GM23338 (cell line): ENCODE measurements around the gene MYO9B. TPM values are rescaled to one million over a fixed set of nuclear protein-coding genes. Genes with fewer than 3 reads are reported as not detected.

Source experiments
- ATAC-seq: fragments of 200-7000 bp; cut with Tn5 transposase; 3 replicates; pipeline ENCODE4 v1.9.1; 2020
- DNase-seq: peaks from one replicate; pipeline ENCODE4 v3.0.0-alpha.2; 2015; ENCODE audit warnings: low spot score
- H2AFZ ChIP-seq: fragments of 200-600 bp; sonication (generic); 2 replicates; pipeline ENCODE4 v1.8.0; 2016; ENCODE audit warnings: antibody characterized with exemption, mild to moderate bottlenecking, moderate library complexity
- H3F3A ChIP-seq: fragments of 200-600 bp; sonication (generic); replicated peaks from 2 replicates; pipeline ENCODE4 v1.8.0; 2017; ENCODE audit warnings: antibody characterized with exemption, mixed run types, low read depth
- H3K27ac ChIP-seq: fragments of 200-600 bp; sonication (generic); 2 replicates; pipeline ENCODE4 v1.6.1; 2016; ENCODE audit warnings: low read depth
- H3K27me3 ChIP-seq: fragments of 200-600 bp; sonication (generic); 2 replicates; pipeline ENCODE4 v1.8.0; 2016; ENCODE audit warnings: mild to moderate bottlenecking, mixed run types, moderate library complexity; ENCODE audit not compliant: insufficient read depth
- H3K36me3 ChIP-seq: fragments of 200-600 bp; sonication (generic); 2 replicates; pipeline ENCODE4 v1.8.0; 2016; ENCODE audit warnings: mild to moderate bottlenecking; ENCODE audit not compliant: insufficient read depth
- H3K4me1 ChIP-seq: fragments of 200-600 bp; sonication (generic); 2 replicates; pipeline ENCODE4 v1.8.0; 2016; ENCODE audit warnings: mild to moderate bottlenecking, moderate library complexity; ENCODE audit not compliant: insufficient read depth
- H3K4me2 ChIP-seq: fragments of 200-600 bp; sonication (generic); 2 replicates; pipeline ENCODE4 v1.7.1; 2017; ENCODE audit warnings: mixed run types
- H3K4me3 ChIP-seq: fragments of 200-600 bp; sonication (generic); 2 replicates; pipeline ENCODE4 v1.6.1; 2016; ENCODE audit warnings: mixed run types
- H3K79me2 ChIP-seq: fragments of 200-600 bp; sonication (generic); replicated peaks from 2 replicates; pipeline ENCODE4 v1.8.0; 2017; ENCODE audit warnings: mild to moderate bottlenecking; ENCODE audit not compliant: insufficient read depth
- H3K9me2 ChIP-seq: fragments of 200-600 bp; sonication (generic); 2 replicates; pipeline ENCODE4 v1.8.0; 2017; ENCODE audit not compliant: insufficient read depth
- H4K20me1 ChIP-seq: fragments of 200-600 bp; sonication (generic); replicated peaks from 2 replicates; pipeline ENCODE4 v1.8.0; 2017; ENCODE audit warnings: mild to moderate bottlenecking; ENCODE audit not compliant: insufficient read depth
- H3K27ac Mint-ChIP-seq: 2 replicates; pipeline ENCODE4 v1.8.0; 2020; ENCODE audit warnings: inconsistent platforms, mild to moderate bottlenecking, moderate library complexity, mixed read lengths
- H3K27me3 Mint-ChIP-seq: 3 replicates; pipeline ENCODE4 v1.8.0; 2022; ENCODE audit warnings: low read depth, mild to moderate bottlenecking, moderate library complexity, mixed read lengths, inconsistent platforms; ENCODE audit not compliant: insufficient read depth, poor library complexity
- H3K36me3 Mint-ChIP-seq: 3 replicates; pipeline ENCODE4 v1.8.0; 2021; ENCODE audit warnings: low read depth, mild to moderate bottlenecking, inconsistent platforms, moderate library complexity, mixed read lengths
- H3K4me1 Mint-ChIP-seq: 3 replicates; pipeline ENCODE4 v1.8.0; 2020; ENCODE audit warnings: mild to moderate bottlenecking, inconsistent platforms, mixed read lengths
- H3K4me3 Mint-ChIP-seq: 3 replicates; pipeline ENCODE4 v1.8.0; 2021; ENCODE audit warnings: moderate library complexity, mild to moderate bottlenecking, inconsistent platforms, mixed read lengths
- H3K9me3 Mint-ChIP-seq: 3 replicates; pipeline ENCODE4 v1.8.0; 2020; ENCODE audit warnings: moderate library complexity, mild to moderate bottlenecking, inconsistent platforms, mixed read lengths
- EZH2 ChIP-seq: fragments of 200-600 bp; sonication (generic); IDR thresholded peaks from one replicate; pipeline ENCODE4 v1.8.0; 2017; ENCODE audit warnings: antibody characterized with exemption, mild to moderate bottlenecking, low read depth; ENCODE audit not compliant: unreplicated experiment
- EZH2phosphoT487 ChIP-seq: fragments of 200-600 bp; sonication (generic); IDR thresholded peaks from one replicate; pipeline ENCODE4 v1.8.1; 2018; ENCODE audit warnings: antibody characterized with exemption; ENCODE audit not compliant: unreplicated experiment
- JUNB ChIP-seq: IDR thresholded peaks from one replicate; pipeline ENCODE4 v1.6.1; 2016; ENCODE audit warnings: antibody characterized with exemption; ENCODE audit not compliant: unreplicated experiment
- NANOG ChIP-seq: IDR thresholded peaks from 2 replicates; pipeline ENCODE4 v1.6.1; 2016; ENCODE audit warnings: antibody characterized with exemption, borderline replicate concordance
- STAT1 ChIP-seq: IDR thresholded peaks from one replicate; pipeline ENCODE4 v1.6.1; 2016; ENCODE audit warnings: antibody characterized with exemption; ENCODE audit not compliant: unreplicated experiment
- ZNF114 ChIP-seq: fragments of 250-450 bp; sonication (Bioruptor Pico); IDR thresholded peaks from 2 replicates; pipeline ENCODE4 v1.5.0; 2020; ENCODE audit warnings: mild to moderate bottlenecking, moderate library complexity
- ZNF331 ChIP-seq: fragments of 250-450 bp; sonication (Bioruptor Pico); IDR thresholded peaks from 2 replicates; pipeline ENCODE4 v1.5.0; 2020; ENCODE audit warnings: low read depth, mild to moderate bottlenecking, moderate library complexity
- polyA plus RNA-seq: library from polyadenylated mRNA; unstranded; fragments of >200 nt; fragmentation: Nextera tagmentation; extraction: Ambion mirVana; gene quantifications from 2 replicates; pipeline ENCODE4 v1.2.1, GENCODE V29; 2016
- total RNA-seq: library from RNA; depleted of rRNA; stranded (reverse); fragments of >200 nt; shearing (Covaris generic); gene quantifications from 2 replicates; pipeline ENCODE4 v1.2.3, GENCODE V29; 2014
- TF ChIP-seq, protein P1 (sequence below), 2 experiments: fragments of 200-600 bp in 1 of 2; sonication (generic) in 1 of 2; conservative IDR thresholded peaks; 2 replicates each; pipeline versions ENCODE4 v1.5.1 to v1.6.1; 2016 to 2017; ENCODE audit warnings: antibody characterized with exemption in 2 of 2, low read depth in 2 of 2, mild to moderate bottlenecking in 2 of 2, moderate library complexity in 1 of 2
- TF ChIP-seq, protein P2 (sequence below): IDR thresholded peaks from one replicate; pipeline ENCODE4 v1.6.1; 2018; ENCODE audit warnings: antibody characterized with exemption; ENCODE audit not compliant: unreplicated experiment
- TF ChIP-seq, protein P3 (sequence below): IDR thresholded peaks from 2 replicates; pipeline ENCODE4 v1.6.1; 2016; ENCODE audit warnings: antibody characterized with exemption

Gene MYO9B
- total and polyA plus RNA-seq, 2 experiments from 2014 or later = 28.7 to 61.3 TPM

DNA sequence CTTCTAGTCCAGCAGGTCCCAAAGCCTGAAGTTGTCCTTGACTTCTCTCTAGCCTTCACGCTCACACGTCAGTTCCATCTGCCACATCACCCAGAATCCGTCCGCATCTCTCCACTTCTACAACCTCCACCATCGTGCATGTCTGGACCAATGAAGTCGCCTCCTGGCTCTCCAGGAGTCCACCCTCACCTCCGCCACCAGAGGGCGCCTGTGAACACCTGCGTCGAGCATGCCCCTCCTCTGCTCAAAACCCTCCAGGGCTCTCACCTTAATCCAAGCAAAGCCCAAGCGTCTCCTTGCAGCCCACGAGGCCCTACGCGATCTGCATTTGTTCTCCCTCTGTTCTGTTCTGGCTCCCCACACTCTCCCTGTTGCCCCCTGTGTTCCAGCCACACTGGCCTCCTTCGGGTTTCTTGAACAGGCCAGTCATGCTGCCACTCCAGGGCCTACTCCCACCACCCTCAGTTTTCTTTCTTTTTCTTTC is 185.3 kb downstream of the MYO9B start (continued):
- TF ChIP-seq ZNF331 (no peak), ZNF114 (no peak), STAT1 (no peak), JUNB (no peak), EZH2 (no peak)
- TF ChIP-seq, protein P1, sequence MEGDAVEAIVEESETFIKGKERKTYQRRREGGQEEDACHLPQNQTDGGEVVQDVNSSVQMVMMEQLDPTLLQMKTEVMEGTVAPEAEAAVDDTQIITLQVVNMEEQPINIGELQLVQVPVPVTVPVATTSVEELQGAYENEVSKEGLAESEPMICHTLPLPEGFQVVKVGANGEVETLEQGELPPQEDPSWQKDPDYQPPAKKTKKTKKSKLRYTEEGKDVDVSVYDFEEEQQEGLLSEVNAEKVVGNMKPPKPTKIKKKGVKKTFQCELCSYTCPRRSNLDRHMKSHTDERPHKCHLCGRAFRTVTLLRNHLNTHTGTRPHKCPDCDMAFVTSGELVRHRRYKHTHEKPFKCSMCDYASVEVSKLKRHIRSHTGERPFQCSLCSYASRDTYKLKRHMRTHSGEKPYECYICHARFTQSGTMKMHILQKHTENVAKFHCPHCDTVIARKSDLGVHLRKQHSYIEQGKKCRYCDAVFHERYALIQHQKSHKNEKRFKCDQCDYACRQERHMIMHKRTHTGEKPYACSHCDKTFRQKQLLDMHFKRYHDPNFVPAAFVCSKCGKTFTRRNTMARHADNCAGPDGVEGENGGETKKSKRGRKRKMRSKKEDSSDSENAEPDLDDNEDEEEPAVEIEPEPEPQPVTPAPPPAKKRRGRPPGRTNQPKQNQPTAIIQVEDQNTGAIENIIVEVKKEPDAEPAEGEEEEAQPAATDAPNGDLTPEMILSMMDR (conservative IDR thresholded peaks at IDR 0.05; ENCODE audit: low read depth in 2 of 2) = peak; percentile 95 to 96
- TF ChIP-seq, protein P2, sequence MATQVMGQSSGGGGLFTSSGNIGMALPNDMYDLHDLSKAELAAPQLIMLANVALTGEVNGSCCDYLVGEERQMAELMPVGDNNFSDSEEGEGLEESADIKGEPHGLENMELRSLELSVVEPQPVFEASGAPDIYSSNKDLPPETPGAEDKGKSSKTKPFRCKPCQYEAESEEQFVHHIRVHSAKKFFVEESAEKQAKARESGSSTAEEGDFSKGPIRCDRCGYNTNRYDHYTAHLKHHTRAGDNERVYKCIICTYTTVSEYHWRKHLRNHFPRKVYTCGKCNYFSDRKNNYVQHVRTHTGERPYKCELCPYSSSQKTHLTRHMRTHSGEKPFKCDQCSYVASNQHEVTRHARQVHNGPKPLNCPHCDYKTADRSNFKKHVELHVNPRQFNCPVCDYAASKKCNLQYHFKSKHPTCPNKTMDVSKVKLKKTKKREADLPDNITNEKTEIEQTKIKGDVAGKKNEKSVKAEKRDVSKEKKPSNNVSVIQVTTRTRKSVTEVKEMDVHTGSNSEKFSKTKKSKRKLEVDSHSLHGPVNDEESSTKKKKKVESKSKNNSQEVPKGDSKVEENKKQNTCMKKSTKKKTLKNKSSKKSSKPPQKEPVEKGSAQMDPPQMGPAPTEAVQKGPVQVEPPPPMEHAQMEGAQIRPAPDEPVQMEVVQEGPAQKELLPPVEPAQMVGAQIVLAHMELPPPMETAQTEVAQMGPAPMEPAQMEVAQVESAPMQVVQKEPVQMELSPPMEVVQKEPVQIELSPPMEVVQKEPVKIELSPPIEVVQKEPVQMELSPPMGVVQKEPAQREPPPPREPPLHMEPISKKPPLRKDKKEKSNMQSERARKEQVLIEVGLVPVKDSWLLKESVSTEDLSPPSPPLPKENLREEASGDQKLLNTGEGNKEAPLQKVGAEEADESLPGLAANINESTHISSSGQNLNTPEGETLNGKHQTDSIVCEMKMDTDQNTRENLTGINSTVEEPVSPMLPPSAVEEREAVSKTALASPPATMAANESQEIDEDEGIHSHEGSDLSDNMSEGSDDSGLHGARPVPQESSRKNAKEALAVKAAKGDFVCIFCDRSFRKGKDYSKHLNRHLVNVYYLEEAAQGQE = no peak
- TF ChIP-seq, protein P3, sequence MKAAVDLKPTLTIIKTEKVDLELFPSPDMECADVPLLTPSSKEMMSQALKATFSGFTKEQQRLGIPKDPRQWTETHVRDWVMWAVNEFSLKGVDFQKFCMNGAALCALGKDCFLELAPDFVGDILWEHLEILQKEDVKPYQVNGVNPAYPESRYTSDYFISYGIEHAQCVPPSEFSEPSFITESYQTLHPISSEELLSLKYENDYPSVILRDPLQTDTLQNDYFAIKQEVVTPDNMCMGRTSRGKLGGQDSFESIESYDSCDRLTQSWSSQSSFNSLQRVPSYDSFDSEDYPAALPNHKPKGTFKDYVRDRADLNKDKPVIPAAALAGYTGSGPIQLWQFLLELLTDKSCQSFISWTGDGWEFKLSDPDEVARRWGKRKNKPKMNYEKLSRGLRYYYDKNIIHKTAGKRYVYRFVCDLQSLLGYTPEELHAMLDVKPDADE = no peak

DNA sequence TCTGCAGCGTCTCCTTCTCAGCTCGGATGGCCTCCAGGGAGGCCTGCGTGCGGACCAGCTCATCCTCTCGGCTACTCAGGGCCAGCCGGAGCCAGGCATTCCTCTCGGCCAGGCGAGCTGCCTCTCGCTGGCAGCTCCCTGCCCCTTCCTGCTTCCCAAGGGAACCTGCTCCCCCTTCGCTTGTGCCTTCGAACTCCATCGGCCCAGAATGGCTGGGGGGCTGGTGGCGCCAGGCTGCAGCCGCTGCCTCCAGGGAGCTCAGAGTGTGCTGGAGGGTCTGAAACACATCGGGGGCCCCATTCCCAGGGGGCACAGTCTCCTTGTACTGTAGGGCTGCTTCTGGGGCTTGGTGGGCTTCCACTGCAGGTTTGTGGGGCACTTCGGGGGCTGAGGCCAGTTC is 187.0 kb downstream of the MYO9B start:
- no peaks in the 10 kb centered on the region for H3K27me3 ChIP-seq
- 0 out of 2 replicates have a peak, but pooled peaks cover 5% of the 10 kb centered on the region for H3K4me1 ChIP-seq
- no peak overlapping the region for H3K27ac ChIP-seq
- no peaks in the 10 kb centered on the region for H3K9me2 ChIP-seq
- H3K4me3 ChIP-seq = no peak overlapping the region
- no peaks in the 10 kb centered on the region for H4K20me1 ChIP-seq
- no peak overlapping the region for H3K27ac Mint-ChIP-seq
- peaks cover 3% of the 10 kb centered on the region; the same call in 1 of the 2 replicates for H3K36me3 ChIP-seq
- H3K9me3 Mint-ChIP-seq = peaks cover 27% of the 10 kb centered on the region; the same call in 2 of the 3 replicates
- H3K4me1 Mint-ChIP-seq = peaks cover 23% of the 10 kb centered on the region
- ATAC-seq (no peak), DNase-seq (no peak)
- H2AFZ ChIP-seq = no peak overlapping the region
- no peak overlapping the region for H3K4me3 Mint-ChIP-seq
- H3K79me2 ChIP-seq = no peaks in the 10 kb centered on the region
- no peak overlapping the region for H3K4me2 ChIP-seq
- peaks cover 28% of the 10 kb centered on the region for H3K36me3 Mint-ChIP-seq
- 0 out of 2 replicates have a peak, but pooled peaks cover 2% of the 10 kb centered on the region for H3F3A ChIP-seq
- peaks cover 28% of the 10 kb centered on the region for H3K27me3 Mint-ChIP-seq
- no peak for TF ChIP-seq ZNF114
- TF ChIP-seq, protein P2 = no peak
- TF ChIP-seq NANOG = no peak
- TF ChIP-seq EZH2phosphoT487 = no peak
- TF ChIP-seq ZNF331 = no peak
